GM21576 (cell line): ENCODE results near the gene LPP.

ENCODE experiments used
- ATAC-seq: cut with Tn5 transposase; IDR thresholded peaks from one replicate; pipeline ENCODE4 v1.9.1; 2021; ENCODE audit warnings: mild to moderate bottlenecking, moderate library complexity; ENCODE audit not compliant: unreplicated experiment

The LPP gene

GRCh38 chr3:188658606-188659005 lies 504.6 kb downstream of the LPP start:
- ATAC-seq = no peak

- no peak for ATAC-seq
These were observed 505.6 kb downstream of the LPP start for GRCh38 chr3:188659449-188660090.

GRCh38 chr3:188660415-188660814 lies 506.5 kb downstream of the LPP start:
- ATAC-seq = no peak

GRCh38 chr3:188661806-188662205 lies 507.8 kb downstream of the LPP start:
- ATAC-seq = no peak

- ATAC-seq = no peak
These were observed 508.3 kb downstream of the LPP start for GRCh38 chr3:188662214-188662613.

- no peak for ATAC-seq
These were observed 508.8 kb downstream of the LPP start for GRCh38 chr3:188662795-188663194.

GRCh38 chr3:188663839-188664238 lies 509.9 kb downstream of the LPP start:
- ATAC-seq = no peak

GRCh38 chr3:188664795-188665194 lies 510.8 kb downstream of the LPP start:
- no peak for ATAC-seq

GRCh38 chr3:188667926-188668325 lies 514.0 kb downstream of the LPP start:
- ATAC-seq = no peak

GRCh38 chr3:188670446-188670845 lies 516.5 kb downstream of the LPP start:
- no peak for ATAC-seq

- ATAC-seq = no peak
These were observed 518.0 kb downstream of the LPP start for GRCh38 chr3:188671971-188672370.

GRCh38 chr3:188672840-188673239 lies 518.9 kb downstream of the LPP start:
- no peak for ATAC-seq

- ATAC-seq = no peak
These were observed 519.8 kb downstream of the LPP start for GRCh38 chr3:188673646-188674186.

- no peak for ATAC-seq
These were observed 520.6 kb downstream of the LPP start for GRCh38 chr3:188674595-188674994.

- no peak for ATAC-seq
These were observed 523.4 kb downstream of the LPP start for GRCh38 chr3:188677344-188677743.

GRCh38 chr3:188680189-188680588 lies 526.2 kb downstream of the LPP start:
- no peak for ATAC-seq

GRCh38 chr3:188680605-188681004 lies 526.6 kb downstream of the LPP start:
- no peak for ATAC-seq

GRCh38 chr3:188682316-188682715 lies 528.4 kb downstream of the LPP start:
- no peak for ATAC-seq

- no peak for ATAC-seq
These were observed 529.1 kb downstream of the LPP start for GRCh38 chr3:188683032-188683521.

GRCh38 chr3:188684276-188684675 lies 530.3 kb downstream of the LPP start:
- ATAC-seq = no peak

GRCh38 chr3:188685789-188686188 lies 531.8 kb downstream of the LPP start:
- ATAC-seq = no peak

GRCh38 chr3:188686324-188686723 lies 532.4 kb downstream of the LPP start:
- ATAC-seq = no peak

GRCh38 chr3:188687389-188687788 lies 533.4 kb downstream of the LPP start:
- ATAC-seq = no peak
